Astrocyte (in vitro differentiated cells and primary cell): Measurements from ENCODE around the gene GARIN5B.

Experiments
- CTCF ChIP-seq: IDR thresholded peaks from 2 replicates; pipeline ENCODE4 v1.5.1; 2011; ENCODE audit warnings: low read depth, mild to moderate bottlenecking, inconsistent platforms, low read length, moderate library complexity; ENCODE audit not compliant: insufficient read depth
- EZH2 ChIP-seq: IDR thresholded peaks from 2 replicates; pipeline ENCODE4 v1.6.1; 2012; ENCODE audit warnings: mild to moderate bottlenecking, low read length, inconsistent platforms; ENCODE audit not compliant: insufficient read depth

GRCh38 chr19:55407800-55408532 lies 44.9 kb upstream of the GARIN5B start:
- TF ChIP-seq CTCF, result no peak
- TF ChIP-seq EZH2, result no peak
